GM23248 (cell line): ENCODE results near the gene NQO2. TPM values are rescaled to one million over a fixed set of nuclear protein-coding genes. Genes with fewer than 3 reads are reported as not detected.
A peak's percentile ranks its signal among the peaks of the same experiment; 100 is the strongest.

Experiments
- DNase-seq: peaks from one replicate; pipeline ENCODE4 v3.0.0-alpha.2; 2015
- H2AFZ ChIP-seq: fragments of 200-600 bp; sonication (generic); 2 replicates; pipeline ENCODE4 v1.6.1; 2016; ENCODE audit warnings: antibody characterized with exemption
- H3F3A ChIP-seq: fragments of 200-600 bp; sonication (generic); 2 replicates; pipeline ENCODE4 v1.6.1; 2016; ENCODE audit warnings: mild to moderate bottlenecking, antibody characterized with exemption, mixed run types; ENCODE audit not compliant: insufficient read depth
- H3K27ac ChIP-seq: fragments of 200-600 bp; sonication (generic); 2 replicates; pipeline ENCODE4 v1.5.1; 2016; ENCODE audit warnings: mild to moderate bottlenecking
- H3K27me3 ChIP-seq: fragments of 200-600 bp; sonication (generic); replicated peaks from 2 replicates; pipeline ENCODE4 v1.6.1; 2016; ENCODE audit warnings: mild to moderate bottlenecking; ENCODE audit not compliant: insufficient read depth
- H3K36me3 ChIP-seq: fragments of 200-600 bp; sonication (generic); 2 replicates; pipeline ENCODE4 v1.6.1; 2016; ENCODE audit warnings: low read depth, mild to moderate bottlenecking
- H3K4me1 ChIP-seq: fragments of 200-600 bp; sonication (generic); 2 replicates; pipeline ENCODE4 v1.6.1; 2016; ENCODE audit warnings: mild to moderate bottlenecking; ENCODE audit not compliant: insufficient read depth
- H3K4me2 ChIP-seq: fragments of 200-600 bp; sonication (generic); one replicate; pipeline ENCODE4 v1.6.1; 2016; ENCODE audit warnings: mild to moderate bottlenecking; ENCODE audit not compliant: unreplicated experiment
- H3K4me3 ChIP-seq: fragments of 200-600 bp; sonication (generic); 2 replicates; pipeline ENCODE4 v1.5.1; 2016; ENCODE audit warnings: mild to moderate bottlenecking
- H3K79me2 ChIP-seq: fragments of 200-600 bp; sonication (generic); 2 replicates; pipeline ENCODE4 v1.6.1; 2016; ENCODE audit warnings: mild to moderate bottlenecking; ENCODE audit not compliant: insufficient read depth
- H3K9ac ChIP-seq: fragments of 200-600 bp; sonication (generic); 2 replicates; pipeline ENCODE4 v1.6.1; 2016; ENCODE audit warnings: mild to moderate bottlenecking
- H3K9me2 ChIP-seq: fragments of 200-600 bp; sonication (generic); 2 replicates; pipeline ENCODE4 v1.6.1; 2016; ENCODE audit warnings: mixed run types, mild to moderate bottlenecking, moderate library complexity; ENCODE audit not compliant: insufficient read depth
- H3K9me3 ChIP-seq: fragments of 200-600 bp; sonication (generic); one replicate; pipeline ENCODE4 v1.6.1; 2017; ENCODE audit warnings: low read depth
- H4K20me1 ChIP-seq: fragments of 200-600 bp; sonication (generic); 2 replicates; pipeline ENCODE4 v1.6.0; 2016; ENCODE audit not compliant: insufficient read depth
- EZH2 ChIP-seq: fragments of 200-600 bp; sonication (generic); IDR thresholded peaks from 2 replicates; pipeline ENCODE4 v1.6.1; 2018; ENCODE audit warnings: antibody characterized with exemption, mild to moderate bottlenecking; ENCODE audit not compliant: insufficient read depth, poor library complexity, severe bottlenecking
- EZH2phosphoT487 ChIP-seq: fragments of 200-600 bp; sonication (generic); IDR thresholded peaks from 2 replicates; pipeline ENCODE4 v1.6.1; 2018; ENCODE audit warnings: antibody characterized with exemption, moderate library complexity, mild to moderate bottlenecking, low read depth; ENCODE audit not compliant: insufficient read depth
- WGBS, 2 experiments: methylation state at CpG; one replicate each; pipeline ENCODE4 v1.1.6; 2015 to 2017; ENCODE audit warnings: low lambda C conversion rate in 2 of 2, low coverage in 1 of 2; ENCODE audit errors: missing lambda C conversion rate in 2 of 2; 5-methylcytosine and 5-hydroxymethylcytosine counted together
- in situ Hi-C: fragments of 300-500 bp; cut with MboI; formaldehyde crosslinking; loops from 2 replicates; pipeline ENCODE4 v1.15.0; 2020
- polyA plus RNA-seq: library from polyadenylated mRNA; unstranded; fragments of >200 nt; fragmentation: Nextera tagmentation; extraction: Ambion mirVana; gene quantifications from 2 replicates; pipeline ENCODE4 v1.2.1, GENCODE V29; 2016
- total RNA-seq: library from RNA; depleted of rRNA; stranded (reverse); fragments of >200 nt; shearing (Covaris generic); gene quantifications from 2 replicates; pipeline ENCODE4 v1.2.3, GENCODE V29; 2014

NQO2 gene
- total and polyA plus RNA-seq, 2 experiments from 2014 or later, result 29.6 to 61.0 TPM

- Histone ChIP-seq H3K9me2 (no peaks in the 10 kb centered on the region), H3K79me2 (no peaks in the 10 kb centered on the region), H2AFZ (no peak overlapping the region), H3K9me3 (no peaks in the 10 kb centered on the region), H3K27me3 (no peaks in the 10 kb centered on the region), H3K27ac (no peak overlapping the region), H3F3A (no peaks in the 10 kb centered on the region), H3K36me3 (peaks cover 37% of the 10 kb centered on the region), H3K4me2 (no peak overlapping the region), H3K9ac (no peak overlapping the region), H3K4me3 (no peak overlapping the region), H4K20me1 (no peaks in the 10 kb centered on the region), H3K4me1 (no peaks in the 10 kb centered on the region)
- DNase-seq, result no peak
- no peak for TF ChIP-seq EZH2
- TF ChIP-seq EZH2phosphoT487, result no peak
- 79 to 86% methylated on average over 3 of the region's 3 CpGs for WGBS, 2 experiments
- in situ Hi-C loops, result no loop called here
These were observed 10.2 kb downstream of the NQO2 start for GRCh38 chr6:3009930-3010329.

- H3K27ac ChIP-seq, result no peak overlapping the region
- peaks cover 37% of the 10 kb centered on the region for H3K36me3 ChIP-seq
- H3K4me3 ChIP-seq, result no peak overlapping the region
- H4K20me1 ChIP-seq, result no peaks in the 10 kb centered on the region
- H3K9me2 ChIP-seq, result no peaks in the 10 kb centered on the region
- in situ Hi-C loops, result no loop called here
- TF ChIP-seq EZH2phosphoT487, result no peak
- TF ChIP-seq EZH2, result no peak
- no peak overlapping the region for H3K4me2 ChIP-seq
- no peaks in the 10 kb centered on the region for H3K4me1 ChIP-seq
- H3K9me3 ChIP-seq, result no peaks in the 10 kb centered on the region
- H3K27me3 ChIP-seq, result no peaks in the 10 kb centered on the region
- no peak for DNase-seq
- no peaks in the 10 kb centered on the region for H3F3A ChIP-seq
- H3K9ac ChIP-seq, result no peak overlapping the region
- H2AFZ ChIP-seq, result no peak overlapping the region
- no peaks in the 10 kb centered on the region for H3K79me2 ChIP-seq
These were observed 11.5 kb downstream of the NQO2 start for GRCh38 chr6:3011158-3011557.

GRCh38 chr6:3011592-3011991, 11.9 kb downstream of the NQO2 start:
- Histone ChIP-seq H2AFZ (no peak overlapping the region), H3K9me3 (no peaks in the 10 kb centered on the region), H3K36me3 (peaks cover 37% of the 10 kb centered on the region), H3F3A (no peaks in the 10 kb centered on the region), H3K9me2 (no peaks in the 10 kb centered on the region), H4K20me1 (no peaks in the 10 kb centered on the region), H3K4me3 (no peak overlapping the region), H3K27me3 (no peaks in the 10 kb centered on the region), H3K9ac (no peak overlapping the region), H3K27ac (no peak overlapping the region), H3K4me1 (no peaks in the 10 kb centered on the region), H3K4me2 (no peak overlapping the region), H3K79me2 (no peaks in the 10 kb centered on the region)
- TF ChIP-seq EZH2, result no peak
- no peak for TF ChIP-seq EZH2phosphoT487
- no peak for DNase-seq
- in situ Hi-C loops, result no loop called here

- Histone ChIP-seq H3K27me3 (no peaks in the 10 kb centered on the region), H3K4me2 (no peak overlapping the region), H3K79me2 (no peaks in the 10 kb centered on the region), H2AFZ (no peak overlapping the region), H3K4me3 (no peak overlapping the region), H3F3A (no peaks in the 10 kb centered on the region), H4K20me1 (no peaks in the 10 kb centered on the region), H3K4me1 (no peaks in the 10 kb centered on the region), H3K9me2 (no peaks in the 10 kb centered on the region), H3K36me3 (peaks cover 27% of the 10 kb centered on the region), H3K9me3 (no peaks in the 10 kb centered on the region), H3K27ac (no peak overlapping the region), H3K9ac (no peak overlapping the region)
- TF ChIP-seq EZH2phosphoT487 (no peak), EZH2 (no peak)
- in situ Hi-C loops, result no loop called here
- peak; percentile 69 for DNase-seq
- 58 to 71% methylated on average over 2 of the region's 2 CpGs for WGBS, 2 experiments
These were observed 13.8 kb downstream of the NQO2 start for GRCh38 chr6:3013486-3013885.

GRCh38 chr6:3013901-3014674, 14.4 kb downstream of the NQO2 start:
- Histone ChIP-seq H3K4me3 (no peak overlapping the region), H3K4me1 (no peaks in the 10 kb centered on the region), H3K9me2 (no peaks in the 10 kb centered on the region), H3K9me3 (no peaks in the 10 kb centered on the region), H3F3A (peaks cover 5% of the 10 kb centered on the region; the same call in 1 of the 2 replicates), H3K79me2 (0 out of 2 replicates have a peak, but pooled peaks cover 1% of the 10 kb centered on the region), H3K27ac (no peak overlapping the region), H4K20me1 (no peaks in the 10 kb centered on the region), H3K9ac (no peak overlapping the region), H3K36me3 (peaks cover 27% of the 10 kb centered on the region), H3K27me3 (no peaks in the 10 kb centered on the region), H2AFZ (no peak overlapping the region), H3K4me2 (no peak overlapping the region)
- no peak for DNase-seq
- TF ChIP-seq EZH2phosphoT487 (no peak), EZH2 (no peak)
- in situ Hi-C loops, result no loop called here
- WGBS, 2 experiments, result 94 to 95% methylated on average over 18 of the region's 18 CpGs
